Psoas muscle (tissue), 8 donors: ENCODE results near the gene MKI67. TPM values are rescaled to one million over a fixed set of nuclear protein-coding genes. Genes with fewer than 3 reads are reported as not detected.
"Not testable (repeated sequence)": the region's sequence is repeated elsewhere in the genome, so short reads cannot be mapped to it uniquely, and the experiment has no call there.

ENCODE experiments used
- ATAC-seq, 4 donors: fragments of 200-7000 bp; cut with Tn5 transposase; one replicate each; pipeline ENCODE4 v1.9.1; 2020; ENCODE audit warnings: moderate library complexity in 3 of 4, mild to moderate bottlenecking in 2 of 4
- DNase-seq, 2 donors: peaks; one replicate each; pipeline ENCODE4 v3.0.0-alpha.2; 2020
- H3K27ac ChIP-seq: fragments of 200-600 bp; one replicate; pipeline ENCODE4 v1.8.0; 2022
- H3K27me3 ChIP-seq, 3 donors: fragments of 200-600 bp in 1 of 3; one replicate each; pipeline versions ENCODE4 v1.6.1 to v1.8.0; 2013 to 2022; ENCODE audit warnings: low read length in 2 of 3, mild to moderate bottlenecking in 2 of 3, moderate library complexity in 1 of 3; ENCODE audit not compliant: insufficient read depth in 3 of 3
- H3K36me3 ChIP-seq, 2 donors: fragments of 200-600 bp in 1 of 2; one replicate each; pipeline versions ENCODE4 v1.6.1 to v1.8.0; 2013 to 2022; ENCODE audit warnings: low read depth in 1 of 2, mild to moderate bottlenecking in 1 of 2, moderate library complexity in 1 of 2; ENCODE audit not compliant: insufficient read depth in 1 of 2
- H3K4me1 ChIP-seq: fragments of 200-600 bp; one replicate; pipeline ENCODE4 v1.8.0; 2022
- H3K4me3 ChIP-seq: fragments of 200-600 bp; one replicate; pipeline ENCODE4 v1.8.0; 2022; ENCODE audit warnings: mild to moderate bottlenecking
- H3K9me3 ChIP-seq: fragments of 200-600 bp; one replicate; pipeline ENCODE4 v1.8.0; 2022
- CTCF ChIP-seq: fragments of 200-600 bp; IDR thresholded peaks from one replicate; pipeline ENCODE4 v1.8.0; 2022; ENCODE audit warnings: antibody characterized with exemption
- WGBS, 3 donors: extraction: QIAGEN DNeasy Blood & Tissue Kit; methylation state at CpG; one replicate each; pipeline versions ENCODE4 v1.1.6 to v1.1.7; 2013; 5-methylcytosine and 5-hydroxymethylcytosine counted together
- intact Hi-C, 2 donors: fragments of 100-400 bp; cut with DNase I; formaldehyde crosslinking; loops; one replicate each; pipeline versions ENCODE4 v1.11.0 to v1.14.2; 2022
- polyA plus RNA-seq, 3 donors: library from polyadenylated mRNA; stranded (reverse); fragments of 200-250 nt; gene quantifications; one replicate each; pipeline ENCODE4 v1.2.3, GENCODE V29; 2013
- total RNA-seq, 4 donors: library from RNA; stranded (reverse); fragmentation: NEBNext Ultra II Directional in 2 of 4; extraction: Animal tissue kit (Norgen Biotek cat#: 25700) in 2 of 4; gene quantifications; one replicate each; pipeline versions ENCODE4 v1.2.1 to v1.2.4, GENCODE V29; 2021 to 2023
- donor health status: healthy with polysubstance abuse.
- donor health status: DM: no; HTN: no; CAD: no; lungs with moderate emphysema.
- donor health status: Bipolar disorder and iron deficiency.
- donor health status: healthy.
- donor health status: DM: yes; HTN: yes; CAD: no.
- donor health status: DM: no; HTN: no; CAD: no.
- donor health status: DM: no; HTN: no; CAD: no.
- donor health status: DM: yes; HTN: yes; CAD: no.

The MKI67 gene
- total and polyA plus RNA-seq, 7 donors: 0.02 to 0.84 (median 0.13) TPM; not detected in 1

GRCh38 chr10:128169811-128170379, 43.7 kb upstream of the MKI67 start:
- no peak for TF ChIP-seq CTCF
- no peaks in the 10 kb centered on the region for H3K4me1 ChIP-seq

GRCh38 chr10:128167926-128168520, 41.8 kb upstream of the MKI67 start:
- no peak overlapping the region for H3K27ac ChIP-seq
- ATAC-seq (no peak), DNase-seq (no peak)
- no peaks in the 10 kb centered on the region for H3K9me3 ChIP-seq
- H3K27me3 ChIP-seq: peaks cover 0 to 2% (median 0%) of the 10 kb centered on the region in 3 donors
- TF ChIP-seq CTCF: no peak
- no peaks in the 10 kb centered on the region for H3K4me1 ChIP-seq
- no peaks in the 10 kb centered on the region for H3K36me3 ChIP-seq
- no peak overlapping the region for H3K4me3 ChIP-seq
- WGBS, 3 donors: 92 to 98% (median 97%) methylated on average over 3 of the region's 3 CpGs
- intact Hi-C loops: no loop called here

More at GRCh38 chr10:128169811-128170379, 43.7 kb upstream of the MKI67 start:
- Histone ChIP-seq H3K4me3 (no peak overlapping the region), H3K9me3 (peaks cover 5% of the 10 kb centered on the region), H3K27ac (no peak overlapping the region), H3K27me3 (peaks cover 0 to 2% (median 0%) of the 10 kb centered on the region in 3 donors), H3K36me3 (no peaks in the 10 kb centered on the region)
- WGBS, 3 donors: 42 to 53% (median 45%) methylated on average over 8 of the region's 8 CpGs
- ATAC-seq (no peak), DNase-seq (no peak)
- intact Hi-C loops: no loop called here

GRCh38 chr10:128167123-128167522, 40.9 kb upstream of the MKI67 start:
- DNase-seq, H3K9me3 ChIP-seq, H3K4me1 ChIP-seq, H3K36me3 ChIP-seq, H3K27me3 ChIP-seq, H3K4me3 ChIP-seq, H3K27ac ChIP-seq, ATAC-seq, intact Hi-C loops: not testable (repeated sequence)
- 87 to 95% (median 93%) methylated on average over 6 of the region's 6 CpGs for WGBS, 3 donors

GRCh38 chr10:128166151-128166550, 39.9 kb upstream of the MKI67 start:
- ATAC-seq: no peak
- H3K36me3 ChIP-seq: no peaks in the 10 kb centered on the region
- no peak overlapping the region for H3K27ac ChIP-seq
- peaks cover 0 to 2% (median 0%) of the 10 kb centered on the region in 3 donors for H3K27me3 ChIP-seq
- intact Hi-C loops: no loop called here
- 75 to 80% (median 77%) methylated on average over 2 of the region's 2 CpGs for WGBS, 3 donors
- no peak for DNase-seq
- no peak for TF ChIP-seq CTCF
- H3K9me3 ChIP-seq: no peaks in the 10 kb centered on the region
- no peak overlapping the region for H3K4me3 ChIP-seq
- no peaks in the 10 kb centered on the region for H3K4me1 ChIP-seq

- WGBS, 3 donors: 78 to 82% (median 81%) methylated on average over 6 of the region's 6 CpGs
- no peak for ATAC-seq
- Histone ChIP-seq H3K4me3 (no peak overlapping the region), H3K36me3 (no peaks in the 10 kb centered on the region), H3K27me3 (peaks cover 0 to 2% (median 0%) of the 10 kb centered on the region in 3 donors), H3K9me3 (no peaks in the 10 kb centered on the region), H3K4me1 (no peaks in the 10 kb centered on the region), H3K27ac (no peak overlapping the region)
- DNase-seq: no peak
- no peak for TF ChIP-seq CTCF
- intact Hi-C loops: no loop called here
Observed at GRCh38 chr10:128165536-128165935, 39.3 kb upstream of the MKI67 start.
